ENCODE results near the gene NHS.

DNA sequence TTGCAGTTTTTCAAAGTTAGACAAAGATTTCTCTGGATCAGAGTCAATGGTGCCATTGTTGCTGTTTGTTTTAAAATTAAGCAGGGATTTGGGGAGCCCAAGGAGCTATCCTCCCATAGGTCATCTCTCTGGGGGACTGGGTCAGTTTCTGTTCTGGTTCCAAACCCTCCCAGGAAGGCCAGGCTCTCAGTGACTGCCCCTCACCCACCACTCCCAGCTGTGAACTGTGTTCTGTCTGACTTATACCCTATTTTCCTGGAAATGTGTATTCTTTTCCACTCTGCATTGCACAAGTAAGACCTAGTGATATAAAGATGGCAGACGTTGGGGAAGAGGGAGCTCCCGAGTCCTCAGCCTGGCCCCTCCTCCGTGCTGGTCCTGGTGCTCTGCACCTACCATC is 65.8 kb downstream of the NHS start:
- TF ChIP-seq, protein P1, sequence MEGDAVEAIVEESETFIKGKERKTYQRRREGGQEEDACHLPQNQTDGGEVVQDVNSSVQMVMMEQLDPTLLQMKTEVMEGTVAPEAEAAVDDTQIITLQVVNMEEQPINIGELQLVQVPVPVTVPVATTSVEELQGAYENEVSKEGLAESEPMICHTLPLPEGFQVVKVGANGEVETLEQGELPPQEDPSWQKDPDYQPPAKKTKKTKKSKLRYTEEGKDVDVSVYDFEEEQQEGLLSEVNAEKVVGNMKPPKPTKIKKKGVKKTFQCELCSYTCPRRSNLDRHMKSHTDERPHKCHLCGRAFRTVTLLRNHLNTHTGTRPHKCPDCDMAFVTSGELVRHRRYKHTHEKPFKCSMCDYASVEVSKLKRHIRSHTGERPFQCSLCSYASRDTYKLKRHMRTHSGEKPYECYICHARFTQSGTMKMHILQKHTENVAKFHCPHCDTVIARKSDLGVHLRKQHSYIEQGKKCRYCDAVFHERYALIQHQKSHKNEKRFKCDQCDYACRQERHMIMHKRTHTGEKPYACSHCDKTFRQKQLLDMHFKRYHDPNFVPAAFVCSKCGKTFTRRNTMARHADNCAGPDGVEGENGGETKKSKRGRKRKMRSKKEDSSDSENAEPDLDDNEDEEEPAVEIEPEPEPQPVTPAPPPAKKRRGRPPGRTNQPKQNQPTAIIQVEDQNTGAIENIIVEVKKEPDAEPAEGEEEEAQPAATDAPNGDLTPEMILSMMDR (IDR thresholded peaks at IDR 0.05) = no peak
- TF ChIP-seq POLR2AphosphoS5 (IDR thresholded peaks at IDR 0.05) (no peak), POLR2A (IDR thresholded peaks at IDR 0.05; ENCODE audit: low read depth) (no peak), EP300 (IDR thresholded peaks at IDR 0.05) (no peak)

All from esophagus muscularis mucosa (tissue), 4 donors.